H1 (cell line): ENCODE measurements around the gene MEX3D. TPM values are rescaled to one million over a fixed set of nuclear protein-coding genes. Genes with fewer than 3 reads are reported as not detected.
"Not testable (repeated sequence)": the region's sequence is repeated elsewhere in the genome, so short reads cannot be mapped to it uniquely, and the experiment has no call there.

Experiments
- CTCF ChIA-PET: fragments of 300-600 bp; sonication (Branson Sonifier 250); formaldehyde crosslinking; loops from one replicate; lab custom pipeline; 2021; ENCODE audit not compliant: partially characterized antibody; lab: Charles Lee
- POLR2A ChIA-PET: fragments of 300-600 bp; sonication (Branson Sonifier 250); formaldehyde crosslinking; loops from one replicate; lab custom pipeline; 2021; ENCODE audit warnings: inconsistent platforms; ENCODE audit not compliant: partially characterized antibody; lab: Charles Lee
- DNase-seq, 2 experiments: peaks; one replicate each; pipeline versions ENCODE4 v3.0.0 to v3.0.0-alpha.2; 2010 to 2022; ENCODE audit warnings: low spot score in 2 of 2, low read depth in 1 of 2, mixed read lengths in 1 of 2
- FAIRE-seq: peaks from 2 replicates; lab custom pipeline; 2011; peaks lifted over from hg19 to GRCh38; lab: Jason Lieb, UNC
- H2AFZ ChIP-seq: 2 replicates; pipeline ENCODE4 v1.8.1; 2012; ENCODE audit warnings: low read length, inconsistent platforms
- H2AK5ac ChIP-seq: 2 replicates; pipeline ENCODE4 v1.6.1; 2013; ENCODE audit warnings: low read depth, low read length
- H2BK120ac ChIP-seq: replicated peaks from 2 replicates; pipeline ENCODE3; 2013; ENCODE audit warnings: low read depth, low read length, inconsistent platforms
- H2BK12ac ChIP-seq: 2 replicates; pipeline ENCODE4 v1.6.1; 2013; ENCODE audit warnings: low read depth, low read length
- H2BK15ac ChIP-seq: 2 replicates; pipeline ENCODE4 v1.6.1; 2013; ENCODE audit warnings: low read length
- H2BK20ac ChIP-seq: 2 replicates; pipeline ENCODE4 v1.6.1; 2013; ENCODE audit warnings: low read length
- H2BK5ac ChIP-seq: 2 replicates; pipeline ENCODE4 v1.6.1; 2013; ENCODE audit warnings: low read depth, low read length
- H3K14ac ChIP-seq: 2 replicates; pipeline ENCODE4 v1.6.1; 2013; ENCODE audit warnings: inconsistent platforms; ENCODE audit not compliant: insufficient read length
- H3K18ac ChIP-seq: 2 replicates; pipeline ENCODE4 v1.6.1; 2013; ENCODE audit warnings: low read length; ENCODE audit errors: extremely low read depth
- H3K23ac ChIP-seq: 2 replicates; pipeline ENCODE4 v1.6.1; 2013; ENCODE audit warnings: inconsistent platforms; ENCODE audit not compliant: insufficient read length
- H3K23me2 ChIP-seq: 2 replicates; pipeline ENCODE4 v1.6.1; 2013; ENCODE audit warnings: low read depth, low read length
- H3K27ac ChIP-seq: 2 replicates; pipeline ENCODE4 v1.6.1; 2011; ENCODE audit warnings: low read depth, low read length, inconsistent platforms
- H3K27me3 ChIP-seq, 4 experiments: replicated peaks in 1 of 4; 1 replicate in 1 of 4; 2 replicates in 3 of 4; pipeline versions ENCODE4 v1.6.1 to v1.8.1; 2011 to 2013; ENCODE audit warnings: low read length in 3 of 4, mild to moderate bottlenecking in 3 of 4, inconsistent platforms in 2 of 4, mixed read lengths in 2 of 4, moderate library complexity in 1 of 4; ENCODE audit not compliant: control insufficient read depth in 3 of 4, insufficient read depth in 3 of 4; ENCODE audit errors: extremely low read depth in 1 of 4
- H3K36me3 ChIP-seq, 4 experiments: 2 replicates each; pipeline versions ENCODE4 v1.6.1 to v1.8.1; 2011 to 2013; ENCODE audit warnings: mild to moderate bottlenecking in 4 of 4, low read length in 3 of 4, moderate library complexity in 2 of 4, control low read depth in 1 of 4, inconsistent platforms in 1 of 4; ENCODE audit not compliant: insufficient read depth in 4 of 4, control insufficient read depth in 2 of 4
- H3K4ac ChIP-seq: replicated peaks from 2 replicates; pipeline ENCODE3; 2013; ENCODE audit warnings: low read length, low read depth, mixed read lengths, inconsistent platforms; ENCODE audit not compliant: insufficient read length
- H3K4me1 ChIP-seq, 4 experiments: replicated peaks in 1 of 4; 1 replicate in 1 of 4; 2 replicates in 3 of 4; pipeline versions ENCODE4 v1.6.1 to v1.8.1; 2011 to 2013; ENCODE audit warnings: low read length in 3 of 4, inconsistent platforms in 2 of 4, mixed read lengths in 1 of 4; ENCODE audit not compliant: insufficient read depth in 4 of 4, control insufficient read depth in 3 of 4
- H3K4me2 ChIP-seq, 2 experiments: 2 replicates each; pipeline versions ENCODE4 v1.6.1 to v1.8.1; 2011 to 2013; ENCODE audit warnings: low read depth in 2 of 2, low read length in 2 of 2, control low read depth in 1 of 2, inconsistent platforms in 1 of 2, mild to moderate bottlenecking in 1 of 2; ENCODE audit not compliant: insufficient read depth in 1 of 2
- H3K4me3 ChIP-seq, 4 experiments: fragments of 200-600, 300-600 bp in 1 of 4; sonication (generic), shearing (Covaris generic), sonication (Bioruptor Twin) in 1 of 4; 2 replicates each; pipeline versions ENCODE4 v1.5.1 to v1.8.1; 2011 to 2016; ENCODE audit warnings: low read length in 4 of 4, low read depth in 3 of 4, control low read depth in 2 of 4, inconsistent platforms in 2 of 4, mild to moderate bottlenecking in 2 of 4, mixed read lengths in 1 of 4, moderate library complexity in 1 of 4; ENCODE audit not compliant: insufficient read depth in 2 of 4; ENCODE audit errors: extremely low read depth in 1 of 4
- H3K56ac ChIP-seq: replicated peaks from 2 replicates; pipeline ENCODE3; 2013; ENCODE audit warnings: low read depth, mild to moderate bottlenecking, mixed read lengths, low read length, inconsistent platforms; ENCODE audit not compliant: insufficient read length
- H3K79me1 ChIP-seq: 2 replicates; pipeline ENCODE4 v1.6.1; 2013; ENCODE audit warnings: low read depth, low read length, control low read depth
- H3K79me2 ChIP-seq, 2 experiments: 2 replicates each; pipeline versions ENCODE4 v1.6.1 to v1.8.1; 2012 to 2013; ENCODE audit warnings: low read length in 2 of 2, mild to moderate bottlenecking in 2 of 2, inconsistent platforms in 1 of 2; ENCODE audit not compliant: insufficient read depth in 2 of 2, control insufficient read depth in 1 of 2
- H3K9ac ChIP-seq, 4 experiments: replicated peaks in 1 of 4; 1 replicate in 1 of 4; 2 replicates in 3 of 4; pipeline versions ENCODE4 v1.6.1 to v1.8.1; 2011 to 2013; ENCODE audit warnings: low read depth in 3 of 4, low read length in 3 of 4, control low read depth in 2 of 4, mild to moderate bottlenecking in 2 of 4, moderate library complexity in 2 of 4, inconsistent platforms in 1 of 4; ENCODE audit errors: extremely low read depth in 1 of 4
- H3K9me3 ChIP-seq, 2 experiments: 2 replicates each; pipeline versions ENCODE4 v1.6.1 to v1.8.1; 2012 to 2013; ENCODE audit warnings: mild to moderate bottlenecking in 2 of 2, moderate library complexity in 2 of 2, control low read depth in 1 of 2, inconsistent platforms in 1 of 2, low read depth in 1 of 2, low read length in 1 of 2, mixed read lengths in 1 of 2; ENCODE audit not compliant: insufficient read depth in 2 of 2
- H4K20me1 ChIP-seq, 2 experiments: replicated peaks in 1 of 2; 2 replicates each; pipeline versions ENCODE3 to v1.8.1; 2011 to 2013; ENCODE audit warnings: inconsistent platforms in 2 of 2, low read length in 2 of 2, mild to moderate bottlenecking in 1 of 2; ENCODE audit not compliant: insufficient read depth in 2 of 2, control insufficient read depth in 1 of 2
- H4K5ac ChIP-seq: 2 replicates; pipeline ENCODE4 v1.6.1; 2013; ENCODE audit warnings: low read length, low read depth, mixed read lengths, inconsistent platforms; ENCODE audit not compliant: insufficient read length
- H4K8ac ChIP-seq: 2 replicates; pipeline ENCODE4 v1.8.0; 2013; ENCODE audit warnings: mild to moderate bottlenecking, moderate library complexity, low read length, inconsistent platforms; ENCODE audit not compliant: insufficient read depth; ENCODE audit errors: extremely low read depth
- H4K91ac ChIP-seq: replicated peaks from 2 replicates; pipeline ENCODE3; 2013; ENCODE audit warnings: low read length, mixed read lengths, inconsistent platforms; ENCODE audit not compliant: insufficient read length
- WGBS, 2 experiments: shearing (Covaris generic) in 1 of 2; methylation state at CpG; one replicate each; pipeline versions ENCODE4 v1.1.6 to v1.1.7; 2013 to 2015; ENCODE audit warnings: low lambda C conversion rate in 2 of 2, mixed read lengths in 2 of 2, inconsistent platforms in 1 of 2, low coverage in 1 of 2, missing lambda C conversion rate in 1 of 2; ENCODE audit not compliant: insufficient replicate concordance in 2 of 2, insufficient coverage in 1 of 2, insufficient read length in 1 of 2; ENCODE audit errors: extremely low coverage in 1 of 2, missing lambda C conversion rate in 1 of 2; 5-methylcytosine and 5-hydroxymethylcytosine counted together
- polyA plus RNA-seq, 7 experiments: library from polyadenylated mRNA; depleted of rRNA in 3 of 7; stranded (reverse) in 5 of 7; unstranded in 2 of 7; fragments of >200 nt in 5 of 7; fragments of 200-250 nt in 2 of 7; gene quantifications; 1 replicate in 5 of 7; 2 replicates in 1 of 7; 4 replicates in 1 of 7; pipeline versions ENCODE4 v1.2.1 to v1.2.3, GENCODE V29; 2011 to 2013; ENCODE audit warnings: missing spikeins in 2 of 7, mixed read lengths in 2 of 7
- total RNA-seq: library from RNA; stranded (reverse); fragmentation: NEBNext Ultra II Directional; extraction: Animal tissue kit (Norgen Biotek cat#: 25700); gene quantifications from 2 replicates; pipeline ENCODE4 v1.2.1, GENCODE V29; 2021

MEX3D gene
- total and polyA plus RNA-seq, 2 of the 8 experiments (the other 6 are each of a cell fraction or from before 2014, with no cell fraction given), result 20.8 to 78.8 TPM

DNA sequence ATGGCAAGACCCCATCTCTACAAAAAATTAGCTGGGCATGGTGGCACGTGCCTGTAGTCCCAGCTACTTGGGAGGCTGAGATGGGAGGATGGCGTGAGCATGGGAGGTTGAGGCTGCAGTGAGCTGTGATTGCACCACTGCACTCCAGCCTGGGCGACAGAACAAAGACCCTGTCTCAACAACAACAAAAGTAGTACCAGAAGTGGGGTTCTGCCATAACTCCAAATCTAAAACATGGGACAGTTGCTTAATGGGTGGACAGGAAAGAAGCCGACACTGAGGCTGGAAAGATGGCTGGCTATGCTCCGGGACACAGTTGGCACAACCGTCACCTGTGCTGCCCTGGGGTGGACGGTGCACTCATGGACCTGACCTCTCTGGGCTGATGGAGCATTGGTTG is 32.4 kb downstream of the MEX3D start:
- H3K27me3 ChIP-seq, H3K79me2 ChIP-seq, H3K4me1 ChIP-seq, H3K9me3 ChIP-seq, H2AFZ ChIP-seq, H4K91ac ChIP-seq, H4K8ac ChIP-seq, H3K4me2 ChIP-seq, DNase-seq, H2BK20ac ChIP-seq, H2BK120ac ChIP-seq, FAIRE-seq, H3K18ac ChIP-seq, H3K14ac ChIP-seq, H2BK15ac ChIP-seq, H3K27ac ChIP-seq, H3K56ac ChIP-seq, H3K36me3 ChIP-seq, H3K4ac ChIP-seq, H2BK5ac ChIP-seq, H3K23me2 ChIP-seq, H3K4me3 ChIP-seq, H4K20me1 ChIP-seq, H2BK12ac ChIP-seq, H3K79me1 ChIP-seq, H3K23ac ChIP-seq, H2AK5ac ChIP-seq, H4K5ac ChIP-seq, H3K9ac ChIP-seq: not testable (repeated sequence)
- WGBS, 2 experiments, result 85% methylated on average over 7 of the region's 7 CpGs; no CpG with 5 or more reads in 1 of the 2 experiments
- POLR2A ChIA-PET, result interaction anchor here (0.7 to 2.1 kb wide), 3 partner anchors 11 to 125 kb away, joined by 4 read pairs; no protein-coding TSS in a partner anchor
- CTCF ChIA-PET, result interaction anchor here (0.8 to 1.3 kb wide), 3 partner anchors 9 to 70 kb away, joined by 3 to 5 read pairs (median 4); no protein-coding TSS in a partner anchor
